Measurements from ENCODE around the gene CD276.

DNA sequence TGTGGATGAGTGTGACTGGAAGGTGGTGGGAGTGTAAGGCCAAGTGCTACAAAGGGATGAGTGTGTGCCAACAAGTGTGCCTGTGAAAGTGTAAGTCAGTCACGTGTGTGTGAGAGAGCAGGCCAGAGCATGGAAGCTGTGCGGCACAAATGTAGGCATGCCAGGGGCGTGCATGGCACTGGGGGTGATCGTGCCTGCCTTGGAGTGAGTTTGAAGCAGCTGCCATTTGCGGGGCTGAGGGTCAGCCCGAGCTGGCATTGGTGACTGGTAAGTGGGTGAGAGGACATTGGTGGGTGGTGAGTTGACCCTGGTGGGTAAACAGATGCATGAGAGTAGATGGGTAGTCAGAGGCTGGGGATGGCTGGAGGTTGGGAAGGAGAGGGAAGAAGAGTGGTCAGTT, 24.5 kb downstream of the CD276 start:
- TF ChIP-seq CTCF (IDR thresholded peaks at IDR 0.05) = no peak
- TF ChIP-seq POLR2A (IDR thresholded peaks at IDR 0.05) = no peak
